Melanocyte of skin (primary cell): ENCODE measurements around the gene MAN1A2. TPM values are rescaled to one million over a fixed set of nuclear protein-coding genes. Genes with fewer than 3 reads are reported as not detected.

ENCODE experiments used
- total RNA-seq, 2 donors: library from RNA; depleted of rRNA; stranded (reverse); fragments of >200 nt; gene quantifications; 2 replicates each; pipeline ENCODE4 v1.2.3, GENCODE V29; 2012

MAN1A2 gene
- total RNA-seq, result 10 to 100 TPM; 25.6 to 31.3 TPM

GRCh38 chr1:117367046-117368025 is at the start of gene MAN1A2:
Gene MAN1A2 (plus strand): TSS chr1:117367449. CDS start chr1:117368184, 735 bp downstream.

Other genes starting within 250 kb of the MAN1A2 start
- 1 to 10 TPM; 1.3 to 2.8 TPM for gene TRIM45, start 245.7 kb upstream of the MAN1A2 start, total RNA-seq
- gene VTCN1, start 156.5 kb upstream of the MAN1A2 start, total RNA-seq, result under 1 TPM; under 0.01 TPM
- gene TENT5C, start 238.6 kb downstream of the MAN1A2 start, total RNA-seq, result under 1 TPM; 0.33 to 0.34 TPM